GM12865 (cell line): ENCODE data around the gene PRRT4.

Experiments used
- DNase-seq: peaks from one replicate; pipeline ENCODE4 v3.0.0; 2010; ENCODE audit warnings: low read depth
- H3K4me3 ChIP-seq: 2 replicates; pipeline ENCODE4 v1.5.1; 2011; ENCODE audit warnings: mild to moderate bottlenecking, low read depth, low read length, control low read depth
- CTCF ChIP-seq: IDR thresholded peaks from 2 replicates; pipeline ENCODE4 v1.5.1; 2011; ENCODE audit warnings: low read length, control low read depth, low read depth, inconsistent platforms; ENCODE audit not compliant: insufficient read depth; ENCODE audit errors: missing control alignments

The PRRT4 gene

GRCh38 chr7:128347647-128348097, 13.8 kb downstream of the PRRT4 start:
- TF ChIP-seq CTCF, result peak; percentile 59
- peak; percentile 43 for DNase-seq
- no peak overlapping the region for H3K4me3 ChIP-seq

- TF ChIP-seq CTCF, result no peak
- no peak overlapping the region for H3K4me3 ChIP-seq
- no peak for DNase-seq
Measured at GRCh38 chr7:128344431-128344774, 17.1 kb downstream of the PRRT4 start.

GRCh38 chr7:128343554-128344430, 17.7 kb downstream of the PRRT4 start, which contains the start of gene RBM28:
Gene RBM28 (minus strand): TSS chr7:128343908. CDS start chr7:128343793, 115 bp downstream.
- TF ChIP-seq CTCF, result no peak
- DNase-seq, result peak; percentile 94
- H3K4me3 ChIP-seq, result peak within 1 kb of the TSS; percentile 88

- TF ChIP-seq CTCF, result no peak
- H3K4me3 ChIP-seq, result no peak overlapping the region
- no peak for DNase-seq
Measured at GRCh38 chr7:128341733-128342132, 19.8 kb downstream of the PRRT4 start.

GRCh38 chr7:128335730-128336129, 25.8 kb downstream of the PRRT4 start:
- no peak for DNase-seq
- H3K4me3 ChIP-seq, result no peak overlapping the region
- no peak for TF ChIP-seq CTCF

GRCh38 chr7:128324368-128324680, 37.2 kb downstream of the PRRT4 start:
- no peak for DNase-seq
- H3K4me3 ChIP-seq, result no peak overlapping the region
- no peak for TF ChIP-seq CTCF
